Spleen (tissue), 11 donors: ENCODE data around the gene SPATC1L. TPM values are rescaled to one million over a fixed set of nuclear protein-coding genes. Genes with fewer than 3 reads are reported as not detected.

Source experiments
- DNase-seq: peaks from one replicate; pipeline ENCODE4 v3.0.0-alpha.2; 2020
- H3K27ac ChIP-seq, 8 donors: fragments of 200-600 bp; sonication (generic) in 7 of 8; 1 replicate in 4 of 8; 2 replicates in 4 of 8; pipeline versions ENCODE4 v1.5.0 to v1.8.0; 2016 to 2021; ENCODE audit warnings: inconsistent platforms in 4 of 8, mild to moderate bottlenecking in 4 of 8, moderate library complexity in 1 of 8
- H3K27me3 ChIP-seq, 7 donors: fragments of 200-600 bp; sonication (generic) in 6 of 7; replicated peaks in 1 of 7; 1 replicate in 4 of 7; 2 replicates in 3 of 7; pipeline versions ENCODE4 v1.5.0 to v1.8.0; 2016 to 2021; ENCODE audit warnings: inconsistent platforms in 3 of 7, mild to moderate bottlenecking in 1 of 7
- H3K36me3 ChIP-seq, 6 donors: fragments of 200-600 bp; sonication (generic) in 5 of 6; 1 replicate in 4 of 6; 2 replicates in 2 of 6; pipeline versions ENCODE4 v1.5.0 to v1.8.0; 2016 to 2021; ENCODE audit warnings: inconsistent platforms in 2 of 6
- H3K4me1 ChIP-seq, 6 donors: fragments of 200-600 bp; sonication (generic) in 5 of 6; 1 replicate in 3 of 6; 2 replicates in 3 of 6; pipeline versions ENCODE4 v1.5.0 to v1.8.0; 2016 to 2021; ENCODE audit warnings: inconsistent platforms in 3 of 6
- H3K4me3 ChIP-seq, 8 donors: fragments of 200-600 bp; sonication (generic) in 7 of 8; 1 replicate in 4 of 8; 2 replicates in 4 of 8; pipeline versions ENCODE4 v1.5.0 to v1.8.0; 2016 to 2021; ENCODE audit warnings: inconsistent platforms in 4 of 8, mild to moderate bottlenecking in 4 of 8, moderate library complexity in 2 of 8
- H3K9me3 ChIP-seq, 8 donors: fragments of 200-600 bp; sonication (generic) in 7 of 8; 1 replicate in 4 of 8; 2 replicates in 4 of 8; pipeline versions ENCODE4 v1.5.0 to v1.8.0; 2016 to 2021; ENCODE audit warnings: inconsistent platforms in 4 of 8
- CTCF ChIP-seq, 11 experiments: fragments of 200-600 bp in 7 of 11; fragments of 450-650 bp in 4 of 11; sonication (generic) in 4 of 11; IDR thresholded peaks in 8 of 11; conservative IDR thresholded peaks in 3 of 11; 1 replicate in 7 of 11; 2 replicates in 4 of 11; pipeline versions ENCODE4 v1.4.0 to v1.8.0; 2016 to 2021; ENCODE audit warnings: antibody characterized with exemption in 11 of 11, inconsistent platforms in 4 of 11, mild to moderate bottlenecking in 1 of 11
- POLR2A ChIP-seq, 3 donors: fragments of 450-650 bp; IDR thresholded peaks; one replicate each; pipeline ENCODE4 v1.5.1; 2017; ENCODE audit warnings: antibody characterized with exemption in 3 of 3, mild to moderate bottlenecking in 1 of 3
- POLR2AphosphoS5 ChIP-seq, 3 donors: sonication (generic); formaldehyde crosslinking; IDR thresholded peaks; one replicate each; pipeline ENCODE4 v1.5.1; 2017; ENCODE audit warnings: antibody characterized with exemption in 3 of 3
- WGBS, 5 donors: extraction: QIAGEN DNeasy Blood & Tissue Kit in 3 of 5; methylation state at CpG; one replicate each; pipeline versions ENCODE4 v1.1.5 to v1.1.7; 2013 to 2018; 5-methylcytosine and 5-hydroxymethylcytosine counted together
- intact Hi-C: fragments of 100-400 bp; cut with DNase I; formaldehyde crosslinking; loops from one replicate; pipeline ENCODE4 v1.15.0; 2023; ENCODE audit warnings: low total_unique reads
- polyA plus RNA-seq, 3 donors: library from polyadenylated mRNA; stranded (reverse); fragments of 200-250 nt; gene quantifications; one replicate each; pipeline ENCODE4 v1.2.1, GENCODE V29; 2013
- total RNA-seq, 7 donors: library from RNA; depleted of rRNA in 3 of 7; stranded (reverse); fragments of >200 nt in 3 of 7; fragmentation: NEBNext Ultra II Directional in 4 of 7; extraction: Animal tissue kit (Norgen Biotek cat#: 25700) in 4 of 7; gene quantifications; one replicate each; pipeline versions ENCODE4 v1.1.0 to v1.2.1, GENCODE V29; 2016 to 2021
- donor health status: healthy with polysubstance abuse.
- donor health status: DM: no; HTN: no; CAD: no; lungs with moderate emphysema.
- donor health status: DM: no; HTN: no; CAD: no.
- donor health status: Bipolar disorder and iron deficiency.
- donor health status: healthy.
- donor health status: DM: no; HTN: no; CAD: no.
- donor health status: DM: yes; HTN: yes; CAD: no.

Gene SPATC1L
- total and polyA plus RNA-seq, 10 donors = 4.4 to 13.4 (median 9.8) TPM

- no peaks in the 10 kb centered on the region for H3K27me3 ChIP-seq
- H3K36me3 ChIP-seq = peaks cover 0 to 100% (median 51%) of the 10 kb centered on the region in 6 donors
- DNase-seq = peak; percentile 65
- no peak overlapping the region for H3K27ac ChIP-seq
- H3K4me3 ChIP-seq = no peak overlapping the region
- TF ChIP-seq CTCF (IDR thresholded peaks at IDR 0.05 in 8 of 11, conservative IDR thresholded peaks at IDR 0.05 in 3 of 11) (no peak), POLR2A (IDR thresholded peaks at IDR 0.05) (no peak), POLR2AphosphoS5 (IDR thresholded peaks at IDR 0.05) (peak in 1 of 3 donors; percentile 2)
- intact Hi-C loops = no loop called here
- H3K9me3 ChIP-seq = peaks cover 0 to 15% (median 10%) of the 10 kb centered on the region in 8 donors
- 83 to 86% (median 84%) methylated on average over 16 to 24 of the region's 24 CpGs for WGBS, 5 donors
- H3K4me1 ChIP-seq = no peaks in the 10 kb centered on the region
These were observed 67.3 kb downstream of the SPATC1L start for GRCh38 chr21:46116776-46117585.

GRCh38 chr21:46116189-46116775 is 68.0 kb downstream of the SPATC1L start:
- H3K36me3 ChIP-seq = peaks cover 0 to 96% (median 50%) of the 10 kb centered on the region in 6 donors
- 87 to 97% (median 91%) methylated on average over 17 to 20 of the region's 20 CpGs for WGBS, 5 donors
- no peaks in the 10 kb centered on the region for H3K27me3 ChIP-seq
- H3K27ac ChIP-seq = no peak overlapping the region
- no peak overlapping the region for H3K4me3 ChIP-seq
- intact Hi-C loops = no loop called here
- H3K4me1 ChIP-seq = no peaks in the 10 kb centered on the region
- DNase-seq = peak; percentile 67
- H3K9me3 ChIP-seq = peaks cover 0 to 15% (median 10%) of the 10 kb centered on the region in 8 donors
- TF ChIP-seq POLR2A (IDR thresholded peaks at IDR 0.05) (no peak), CTCF (IDR thresholded peaks at IDR 0.05 in 8 of 11, conservative IDR thresholded peaks at IDR 0.05 in 3 of 11) (no peak), POLR2AphosphoS5 (IDR thresholded peaks at IDR 0.05) (no peak)

GRCh38 chr21:46115441-46116188 is 68.6 kb downstream of the SPATC1L start:
- intact Hi-C loops = no loop called here
- peaks cover 0 to 15% (median 10%) of the 10 kb centered on the region in 8 donors for H3K9me3 ChIP-seq
- no peak overlapping the region for H3K27ac ChIP-seq
- no peaks in the 10 kb centered on the region for H3K27me3 ChIP-seq
- H3K4me3 ChIP-seq = no peak overlapping the region
- WGBS, 5 donors = 87 to 97% (median 93%) methylated on average over 13 to 17 of the region's 17 CpGs
- H3K4me1 ChIP-seq = no peaks in the 10 kb centered on the region
- peak in 1 of 3 donors; percentile 5 for TF ChIP-seq POLR2AphosphoS5 (IDR thresholded peaks at IDR 0.05)
- TF ChIP-seq POLR2A (IDR thresholded peaks at IDR 0.05) = no peak
- TF ChIP-seq CTCF (IDR thresholded peaks at IDR 0.05 in 8 of 11, conservative IDR thresholded peaks at IDR 0.05 in 3 of 11) = no peak
- peak; percentile 33 for DNase-seq
- H3K36me3 ChIP-seq = peaks cover 0 to 89% (median 50%) of the 10 kb centered on the region in 6 donors
